Measurements from ENCODE around the gene TVP23A.

GRCh38 chr16:10868104-10868595 lies 49.6 kb upstream of the TVP23A start:
- no peak for TF ChIP-seq ZNF785 (tag by site-specific recombination; IDR thresholded peaks at IDR 0.05)
- TF ChIP-seq, protein P1, sequence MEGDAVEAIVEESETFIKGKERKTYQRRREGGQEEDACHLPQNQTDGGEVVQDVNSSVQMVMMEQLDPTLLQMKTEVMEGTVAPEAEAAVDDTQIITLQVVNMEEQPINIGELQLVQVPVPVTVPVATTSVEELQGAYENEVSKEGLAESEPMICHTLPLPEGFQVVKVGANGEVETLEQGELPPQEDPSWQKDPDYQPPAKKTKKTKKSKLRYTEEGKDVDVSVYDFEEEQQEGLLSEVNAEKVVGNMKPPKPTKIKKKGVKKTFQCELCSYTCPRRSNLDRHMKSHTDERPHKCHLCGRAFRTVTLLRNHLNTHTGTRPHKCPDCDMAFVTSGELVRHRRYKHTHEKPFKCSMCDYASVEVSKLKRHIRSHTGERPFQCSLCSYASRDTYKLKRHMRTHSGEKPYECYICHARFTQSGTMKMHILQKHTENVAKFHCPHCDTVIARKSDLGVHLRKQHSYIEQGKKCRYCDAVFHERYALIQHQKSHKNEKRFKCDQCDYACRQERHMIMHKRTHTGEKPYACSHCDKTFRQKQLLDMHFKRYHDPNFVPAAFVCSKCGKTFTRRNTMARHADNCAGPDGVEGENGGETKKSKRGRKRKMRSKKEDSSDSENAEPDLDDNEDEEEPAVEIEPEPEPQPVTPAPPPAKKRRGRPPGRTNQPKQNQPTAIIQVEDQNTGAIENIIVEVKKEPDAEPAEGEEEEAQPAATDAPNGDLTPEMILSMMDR (tag by site-specific recombination; IDR thresholded peaks at IDR 0.05), result no peak
- no peak for TF ChIP-seq ZNF391 (tag by site-specific recombination; IDR thresholded peaks at IDR 0.05; ENCODE audit: borderline replicate concordance, low read depth)
- TF ChIP-seq ZBTB7A (tag by site-specific recombination; IDR thresholded peaks at IDR 0.05; ENCODE audit: low read depth), result no peak
- TF ChIP-seq, protein P2, sequence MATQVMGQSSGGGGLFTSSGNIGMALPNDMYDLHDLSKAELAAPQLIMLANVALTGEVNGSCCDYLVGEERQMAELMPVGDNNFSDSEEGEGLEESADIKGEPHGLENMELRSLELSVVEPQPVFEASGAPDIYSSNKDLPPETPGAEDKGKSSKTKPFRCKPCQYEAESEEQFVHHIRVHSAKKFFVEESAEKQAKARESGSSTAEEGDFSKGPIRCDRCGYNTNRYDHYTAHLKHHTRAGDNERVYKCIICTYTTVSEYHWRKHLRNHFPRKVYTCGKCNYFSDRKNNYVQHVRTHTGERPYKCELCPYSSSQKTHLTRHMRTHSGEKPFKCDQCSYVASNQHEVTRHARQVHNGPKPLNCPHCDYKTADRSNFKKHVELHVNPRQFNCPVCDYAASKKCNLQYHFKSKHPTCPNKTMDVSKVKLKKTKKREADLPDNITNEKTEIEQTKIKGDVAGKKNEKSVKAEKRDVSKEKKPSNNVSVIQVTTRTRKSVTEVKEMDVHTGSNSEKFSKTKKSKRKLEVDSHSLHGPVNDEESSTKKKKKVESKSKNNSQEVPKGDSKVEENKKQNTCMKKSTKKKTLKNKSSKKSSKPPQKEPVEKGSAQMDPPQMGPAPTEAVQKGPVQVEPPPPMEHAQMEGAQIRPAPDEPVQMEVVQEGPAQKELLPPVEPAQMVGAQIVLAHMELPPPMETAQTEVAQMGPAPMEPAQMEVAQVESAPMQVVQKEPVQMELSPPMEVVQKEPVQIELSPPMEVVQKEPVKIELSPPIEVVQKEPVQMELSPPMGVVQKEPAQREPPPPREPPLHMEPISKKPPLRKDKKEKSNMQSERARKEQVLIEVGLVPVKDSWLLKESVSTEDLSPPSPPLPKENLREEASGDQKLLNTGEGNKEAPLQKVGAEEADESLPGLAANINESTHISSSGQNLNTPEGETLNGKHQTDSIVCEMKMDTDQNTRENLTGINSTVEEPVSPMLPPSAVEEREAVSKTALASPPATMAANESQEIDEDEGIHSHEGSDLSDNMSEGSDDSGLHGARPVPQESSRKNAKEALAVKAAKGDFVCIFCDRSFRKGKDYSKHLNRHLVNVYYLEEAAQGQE (tag by site-specific recombination; IDR thresholded peaks at IDR 0.05), result no peak
- TF ChIP-seq ZNF121 (tag by site-specific recombination; IDR thresholded peaks at IDR 0.05), result no peak

All from HEK293 (cell line).